Stimulated activated naive CD8-positive, alpha-beta T cell treated with anti-CD3 and anti-CD28 coated beads, Interleukin-15, Interleukin-2, amounts not matched to agents 100 ng/mL and 50 ng/mL, for 24 hours (primary cell): ENCODE data around the gene U2AF1L4.

Experiments
- H3K27ac Mint-ChIP-seq: one replicate; pipeline ENCODE4 v1.8.0; 2021; ENCODE audit warnings: mild to moderate bottlenecking, mixed read lengths
- H3K27me3 Mint-ChIP-seq: one replicate; pipeline ENCODE4 v1.8.0; 2021; ENCODE audit warnings: mixed read lengths
- H3K36me3 Mint-ChIP-seq: one replicate; pipeline ENCODE4 v1.8.0; 2021; ENCODE audit warnings: low read depth, mixed read lengths
- H3K4me1 Mint-ChIP-seq: one replicate; pipeline ENCODE4 v1.8.0; 2021; ENCODE audit warnings: low read depth, mixed read lengths
- H3K4me3 Mint-ChIP-seq: one replicate; pipeline ENCODE4 v1.8.0; 2021; ENCODE audit warnings: mild to moderate bottlenecking, mixed read lengths
- H3K9me3 Mint-ChIP-seq: one replicate; pipeline ENCODE4 v1.8.0; 2021; ENCODE audit warnings: mixed read lengths

Gene U2AF1L4

GRCh38 chr19:35708391-35708790, 36.8 kb downstream of the U2AF1L4 start:
- Mint-ChIP-seq H3K4me1 (peaks cover 45% of the 10 kb centered on the region), H3K27me3 (no peaks in the 10 kb centered on the region), H3K4me3 (no peak overlapping the region), H3K36me3 (peaks cover 6% of the 10 kb centered on the region), H3K9me3 (no peaks in the 10 kb centered on the region), H3K27ac (no peak overlapping the region)

GRCh38 chr19:35704218-35704617, 41.0 kb downstream of the U2AF1L4 start, which contains the start of gene ZBTB32:
Gene ZBTB32 (plus strand): TSS chr19:35704558. CDS start chr19:35714627, 10,069 bp downstream.
- H3K4me1 Mint-ChIP-seq = peaks cover 24% of the 10 kb centered on the region
- H3K36me3 Mint-ChIP-seq = no peaks in the 10 kb centered on the region
- no peak within 1 kb of the TSS for H3K27ac Mint-ChIP-seq
- H3K27me3 Mint-ChIP-seq = no peaks in the 10 kb centered on the region
- H3K4me3 Mint-ChIP-seq = no peak within 1 kb of the TSS
- H3K9me3 Mint-ChIP-seq = no peaks in the 10 kb centered on the region

GRCh38 chr19:35703343-35703742, 41.9 kb downstream of the U2AF1L4 start:
- peaks cover 18% of the 10 kb centered on the region for H3K4me1 Mint-ChIP-seq
- no peaks in the 10 kb centered on the region for H3K27me3 Mint-ChIP-seq
- no peaks in the 10 kb centered on the region for H3K36me3 Mint-ChIP-seq
- no peak overlapping the region for H3K27ac Mint-ChIP-seq
- no peaks in the 10 kb centered on the region for H3K9me3 Mint-ChIP-seq
- H3K4me3 Mint-ChIP-seq = no peak overlapping the region

GRCh38 chr19:35702223-35703012, 42.8 kb downstream of the U2AF1L4 start:
- Mint-ChIP-seq H3K36me3 (no peaks in the 10 kb centered on the region), H3K4me3 (peak overlapping the region; percentile 96), H3K27ac (peak overlapping the region; percentile 94), H3K27me3 (no peaks in the 10 kb centered on the region), H3K9me3 (no peaks in the 10 kb centered on the region), H3K4me1 (peaks cover 17% of the 10 kb centered on the region)

- Mint-ChIP-seq H3K27ac (peak overlapping the region; percentile 55), H3K4me3 (no peak overlapping the region), H3K36me3 (no peaks in the 10 kb centered on the region), H3K4me1 (peaks cover 31% of the 10 kb centered on the region), H3K27me3 (no peaks in the 10 kb centered on the region), H3K9me3 (no peaks in the 10 kb centered on the region)
These were observed 48.4 kb downstream of the U2AF1L4 start for GRCh38 chr19:35696835-35697234.

- Mint-ChIP-seq H3K36me3 (no peaks in the 10 kb centered on the region), H3K27ac (peak overlapping the region; percentile 0), H3K9me3 (no peaks in the 10 kb centered on the region), H3K4me3 (no peak overlapping the region), H3K27me3 (no peaks in the 10 kb centered on the region), H3K4me1 (peaks cover 31% of the 10 kb centered on the region)
These were observed 49.3 kb downstream of the U2AF1L4 start for GRCh38 chr19:35695895-35696422.

- H3K36me3 Mint-ChIP-seq = no peaks in the 10 kb centered on the region
These were observed 51.2 kb downstream of the U2AF1L4 start for GRCh38 chr19:35693835-35694599.

GRCh38 chr19:35693422-35693821, 51.8 kb downstream of the U2AF1L4 start:
- Mint-ChIP-seq H3K27ac (no peak overlapping the region), H3K9me3 (no peaks in the 10 kb centered on the region), H3K4me3 (no peak overlapping the region), H3K27me3 (no peaks in the 10 kb centered on the region), H3K4me1 (peaks cover 25% of the 10 kb centered on the region), H3K36me3 (no peaks in the 10 kb centered on the region)

More at GRCh38 chr19:35693835-35694599, 51.2 kb downstream of the U2AF1L4 start:
- H3K4me1 Mint-ChIP-seq = peaks cover 25% of the 10 kb centered on the region
- no peaks in the 10 kb centered on the region for H3K27me3 Mint-ChIP-seq
- H3K27ac Mint-ChIP-seq = no peak overlapping the region
- H3K9me3 Mint-ChIP-seq = no peaks in the 10 kb centered on the region
- no peak overlapping the region for H3K4me3 Mint-ChIP-seq
